SIG-M5 (cell line): Measurements from ENCODE around the gene SYNE1.
"Not testable (repeated sequence)": the region's sequence is repeated elsewhere in the genome, so short reads cannot be mapped to it uniquely, and the experiment has no call there.

Source experiments
- DNase-seq: peaks from one replicate; lab custom pipeline; 2025; lab: John Stamatoyannopoulos, UW

Gene SYNE1

GRCh38 chr6:152372945-152373344 lies 264.2 kb downstream of the SYNE1 start:
- DNase-seq, result no peak

- DNase-seq, result no peak
These were observed 265.4 kb downstream of the SYNE1 start for GRCh38 chr6:152371775-152372174.

- no peak for DNase-seq
These were observed 268.2 kb downstream of the SYNE1 start for GRCh38 chr6:152368751-152369624.

- DNase-seq, result no peak
These were observed 272.3 kb downstream of the SYNE1 start for GRCh38 chr6:152364866-152365265.

GRCh38 chr6:152360034-152360433 lies 277.1 kb downstream of the SYNE1 start:
- no peak for DNase-seq

GRCh38 chr6:152356662-152357061 lies 280.5 kb downstream of the SYNE1 start:
- DNase-seq, result peak; percentile 7

- no peak for DNase-seq
These were observed 281.1 kb downstream of the SYNE1 start for GRCh38 chr6:152356016-152356415.

GRCh38 chr6:152355166-152355565 lies 282.0 kb downstream of the SYNE1 start:
- DNase-seq, result no peak

- DNase-seq, result no peak
These were observed 283.7 kb downstream of the SYNE1 start for GRCh38 chr6:152353440-152353839.

- DNase-seq, result no peak
These were observed 285.4 kb downstream of the SYNE1 start for GRCh38 chr6:152351742-152352141.

- DNase-seq, result no peak
These were observed 286.1 kb downstream of the SYNE1 start for GRCh38 chr6:152351110-152351509.

GRCh38 chr6:152348116-152348515 lies 289.0 kb downstream of the SYNE1 start:
- no peak for DNase-seq

- no peak for DNase-seq
These were observed 293.3 kb downstream of the SYNE1 start for GRCh38 chr6:152343735-152344360.

- no peak for DNase-seq
These were observed 295.6 kb downstream of the SYNE1 start for GRCh38 chr6:152341596-152341995.

- no peak for DNase-seq
These were observed 298.6 kb downstream of the SYNE1 start for GRCh38 chr6:152338335-152339125.

- DNase-seq, result no peak
These were observed 302.6 kb downstream of the SYNE1 start for GRCh38 chr6:152334555-152334954.

GRCh38 chr6:152330961-152331360 lies 306.2 kb downstream of the SYNE1 start:
- DNase-seq, result no peak

- DNase-seq, result no peak
These were observed 307.3 kb downstream of the SYNE1 start for GRCh38 chr6:152329638-152330448.

- not testable (repeated sequence) for DNase-seq
These were observed 309.0 kb downstream of the SYNE1 start for GRCh38 chr6:152328200-152328599.

GRCh38 chr6:152323376-152323775 lies 313.8 kb downstream of the SYNE1 start:
- DNase-seq, result no peak

- DNase-seq, result no peak
These were observed 318.9 kb downstream of the SYNE1 start for GRCh38 chr6:152318278-152318677.

GRCh38 chr6:152316024-152316423 lies 321.1 kb downstream of the SYNE1 start:
- no peak for DNase-seq
